Measurements from ENCODE around the gene SLC27A2. TPM values are rescaled to one million over a fixed set of nuclear protein-coding genes. Genes with fewer than 3 reads are reported as not detected.

The SLC27A2 gene
- polyA plus RNA-seq, 1 experiment = 0.11 TPM

- Histone ChIP-seq H3K27ac (ENCODE audit: low read depth, low read length) (peak overlapping the region; percentile 75), H3K27me3 (ENCODE audit: control insufficient read depth, insufficient read depth, low read length) (no peaks in the 10 kb centered on the region), H3K4me3 (ENCODE audit: low read depth, low read length) (no peak overlapping the region), H3K9me3 (ENCODE audit: control insufficient read depth, insufficient read depth, low read length) (no peaks in the 10 kb centered on the region)
- no peak for DNase-seq (ENCODE audit: low read depth, low spot score)
- POLR2A ChIA-PET = no interaction called here
- peak; percentile 26; the same call in 1 of the 2 replicates for TF ChIP-seq CTCF (IDR thresholded peaks at IDR 0.05; ENCODE audit: low read depth, low read length)
- CTCF ChIA-PET = interaction anchor here (0.8 to 1.7 kb wide), 4 partner anchors 134 to 903 kb away, joined by 3 to 6 read pairs (median 4); partner anchors contain the start of gene FGF7
Observed at GRCh38 chr15:50137893-50138292, 44.1 kb upstream of the SLC27A2 start.

- CTCF ChIA-PET = interaction anchor here (1.1 to 1.7 kb wide), 2 partner anchors 134 to 716 kb away, joined by 3 to 5 read pairs; partner anchors contain the start of gene FGF7
- DNase-seq (ENCODE audit: low read depth, low spot score) = no peak
- TF ChIP-seq CTCF (IDR thresholded peaks at IDR 0.05; ENCODE audit: low read depth, low read length) = peak; percentile 35
- no peaks in the 10 kb centered on the region for H3K9me3 ChIP-seq (ENCODE audit: control insufficient read depth, insufficient read depth, low read length)
- POLR2A ChIA-PET = no interaction called here
- H3K27me3 ChIP-seq (ENCODE audit: control insufficient read depth, insufficient read depth, low read length) = no peaks in the 10 kb centered on the region
- H3K4me3 ChIP-seq (ENCODE audit: low read depth, low read length) = no peak overlapping the region
- H3K27ac ChIP-seq (ENCODE audit: low read depth, low read length) = no peak overlapping the region
Observed at GRCh38 chr15:50138391-50138790, 43.6 kb upstream of the SLC27A2 start.

- TF ChIP-seq CTCF (IDR thresholded peaks at IDR 0.05; ENCODE audit: low read depth, low read length) = no peak
- H3K4me3 ChIP-seq (ENCODE audit: low read depth, low read length) = no peak overlapping the region
- no peaks in the 10 kb centered on the region for H3K9me3 ChIP-seq (ENCODE audit: control insufficient read depth, insufficient read depth, low read length)
- no peak overlapping the region for H3K27ac ChIP-seq (ENCODE audit: low read depth, low read length)
- DNase-seq (ENCODE audit: low read depth, low spot score) = no peak
- POLR2A ChIA-PET = no interaction called here
- CTCF ChIA-PET = interaction anchor here (1.2 kb wide), 1 partner anchor 88 kb away, joined by 3 read pairs; no protein-coding TSS in a partner anchor
- H3K27me3 ChIP-seq (ENCODE audit: control insufficient read depth, insufficient read depth, low read length) = no peaks in the 10 kb centered on the region
Observed at GRCh38 chr15:50140098-50140497, 41.9 kb upstream of the SLC27A2 start.

- POLR2A ChIA-PET = no interaction called here
- Histone ChIP-seq H3K4me3 (ENCODE audit: low read depth, low read length) (no peak overlapping the region), H3K27ac (ENCODE audit: low read depth, low read length) (no peak overlapping the region), H3K9me3 (ENCODE audit: control insufficient read depth, insufficient read depth, low read length) (no peaks in the 10 kb centered on the region), H3K27me3 (ENCODE audit: control insufficient read depth, insufficient read depth, low read length) (no peaks in the 10 kb centered on the region)
- TF ChIP-seq CTCF (IDR thresholded peaks at IDR 0.05; ENCODE audit: low read depth, low read length) = no peak
- no peak for DNase-seq (ENCODE audit: low read depth, low spot score)
- CTCF ChIA-PET = interaction anchor here (0.9 to 1.4 kb wide), 2 partner anchors 10 to 175 kb away, joined by 3 to 7 read pairs; no protein-coding TSS in a partner anchor
Observed at GRCh38 chr15:50140983-50141382, 41.0 kb upstream of the SLC27A2 start.

- no peak for TF ChIP-seq CTCF (IDR thresholded peaks at IDR 0.05; ENCODE audit: low read depth, low read length)
- no peak overlapping the region for H3K27ac ChIP-seq (ENCODE audit: low read depth, low read length)
- DNase-seq (ENCODE audit: low read depth, low spot score) = no peak
- H3K27me3 ChIP-seq (ENCODE audit: control insufficient read depth, insufficient read depth, low read length) = no peaks in the 10 kb centered on the region
- no peaks in the 10 kb centered on the region for H3K9me3 ChIP-seq (ENCODE audit: control insufficient read depth, insufficient read depth, low read length)
- ChIA-PET CTCF (interaction anchor here (0.9 to 1.4 kb wide), 2 partner anchors 9 to 174 kb away, joined by 3 to 7 read pairs; no protein-coding TSS in a partner anchor), POLR2A (no interaction called here)
- H3K4me3 ChIP-seq (ENCODE audit: low read depth, low read length) = no peak overlapping the region
Observed at GRCh38 chr15:50141856-50142255, 40.1 kb upstream of the SLC27A2 start.

Data from AG04450 (cell line).